Fibroblast of lung (primary cell): ENCODE results near the gene MATK.

Source experiments
- CTCF ChIP-seq, 2 donors: IDR thresholded peaks in 1 of 2; conservative IDR thresholded peaks in 1 of 2; 1 replicate in 1 of 2; 2 replicates in 1 of 2; pipeline ENCODE4 v1.5.1; 2011 to 2012; ENCODE audit warnings: low read length in 2 of 2, control low read depth in 1 of 2, inconsistent platforms in 1 of 2, low read depth in 1 of 2, mild to moderate bottlenecking in 1 of 2
- EZH2 ChIP-seq: IDR thresholded peaks from 2 replicates; pipeline ENCODE4 v1.5.1; 2012; ENCODE audit warnings: low read length, control low read depth, mild to moderate bottlenecking; ENCODE audit errors: missing control alignments

DNA sequence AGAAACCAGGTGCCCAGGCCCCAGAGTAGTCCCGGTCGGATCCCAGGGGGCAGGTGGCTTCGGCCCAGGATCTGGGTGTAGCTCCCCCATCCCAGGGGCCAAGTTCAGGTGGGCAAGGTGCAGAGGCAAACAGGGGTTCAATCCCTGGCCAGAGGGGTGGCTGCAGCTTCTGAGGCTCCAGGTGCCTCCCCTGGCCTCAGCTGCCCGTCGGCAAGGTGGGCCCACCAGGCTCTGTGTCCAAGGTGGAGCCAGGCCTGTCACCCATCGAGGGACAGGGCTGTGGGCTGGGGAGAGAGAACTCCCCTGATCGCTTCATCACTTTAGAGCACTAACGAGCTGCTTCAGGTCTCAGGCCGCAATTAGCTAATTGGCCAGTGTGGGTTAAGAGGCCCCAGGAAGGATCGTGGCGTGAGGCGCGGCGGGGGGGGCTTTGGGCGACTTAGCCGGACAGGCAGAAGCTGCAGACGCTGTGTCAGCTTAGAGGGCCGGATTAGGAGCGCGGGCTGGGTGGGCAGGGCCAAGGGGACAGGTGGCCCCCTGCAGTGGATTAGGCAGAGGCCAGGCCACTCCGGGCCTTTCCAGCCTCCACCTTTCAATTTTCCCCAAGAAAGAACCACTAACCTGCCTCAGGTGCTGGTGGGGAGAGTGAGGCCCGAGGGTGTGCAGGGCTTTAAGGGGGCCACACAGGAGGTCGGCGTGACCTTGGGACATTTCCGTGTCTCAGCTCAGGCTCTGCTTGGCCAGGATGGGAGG is 11.4 kb downstream of the MATK start:
- TF ChIP-seq CTCF (conservative IDR thresholded peaks at IDR 0.05 in 1 of 2, IDR thresholded peaks at IDR 0.05 in 1 of 2; ENCODE audit: low read depth in 1 of 2, low read length in 2 of 2), result no peak
- no peak for TF ChIP-seq EZH2
